GM12892 (cell line): ENCODE results near the gene PRMT5.
"Not testable (repeated sequence)": the region's sequence is repeated elsewhere in the genome, so short reads cannot be mapped to it uniquely, and the experiment has no call there.

Experiments used
- DNase-seq: peaks from one replicate; pipeline ENCODE4 v3.0.0; 2011; ENCODE audit not compliant: insufficient read length
- FAIRE-seq: peaks from 2 replicates; lab custom pipeline; 2011; peaks lifted over from hg19 to GRCh38; lab: Jason Lieb, UNC
- POLR2A ChIP-seq: IDR thresholded peaks from 2 replicates; pipeline ENCODE4 v1.6.1; 2011; ENCODE audit warnings: low read depth, low read length, control low read depth
- POLR2AphosphoS5 ChIP-seq: IDR thresholded peaks from 2 replicates; pipeline ENCODE4 v1.6.1; 2011; ENCODE audit warnings: low read depth, low read length, control low read depth
- TAF1 ChIP-seq: IDR thresholded peaks from 2 replicates; pipeline ENCODE4 v1.6.1; 2011; ENCODE audit warnings: low read depth, mild to moderate bottlenecking, control low read depth, low read length, borderline replicate concordance

The PRMT5 gene

DNA sequence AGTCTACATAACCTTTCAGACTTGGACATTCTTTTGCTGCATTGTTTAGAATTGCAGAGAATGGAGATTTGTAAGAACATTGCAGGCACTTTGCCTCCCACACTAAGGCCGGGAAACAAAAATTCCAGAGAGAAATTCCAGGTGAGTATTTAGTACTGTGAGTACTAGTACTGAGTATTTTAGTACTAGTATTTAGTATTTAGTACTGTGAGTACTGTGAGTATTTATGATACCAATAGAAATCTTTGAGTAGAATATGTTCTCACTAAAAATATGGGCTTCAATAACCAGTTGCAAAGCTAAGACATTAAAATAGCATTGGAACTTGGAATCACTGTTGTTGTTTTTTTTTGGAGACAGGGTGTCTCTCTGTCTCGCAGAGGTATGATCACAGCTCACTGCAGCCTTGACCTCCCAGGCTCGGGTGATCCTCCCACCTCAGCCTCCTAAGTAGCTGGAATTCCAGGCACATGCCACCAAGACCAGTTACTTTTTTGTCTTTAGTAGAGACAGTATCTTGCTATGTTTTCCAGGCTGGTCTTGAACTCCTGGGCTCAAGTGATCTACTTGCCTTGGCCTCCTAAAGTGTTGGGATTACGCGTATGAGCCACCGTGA, 33.0 kb upstream of the PRMT5 start:
- FAIRE-seq (no peak), DNase-seq (no peak)
- TF ChIP-seq POLR2AphosphoS5 (no peak), POLR2A (no peak), TAF1 (no peak)

DNA sequence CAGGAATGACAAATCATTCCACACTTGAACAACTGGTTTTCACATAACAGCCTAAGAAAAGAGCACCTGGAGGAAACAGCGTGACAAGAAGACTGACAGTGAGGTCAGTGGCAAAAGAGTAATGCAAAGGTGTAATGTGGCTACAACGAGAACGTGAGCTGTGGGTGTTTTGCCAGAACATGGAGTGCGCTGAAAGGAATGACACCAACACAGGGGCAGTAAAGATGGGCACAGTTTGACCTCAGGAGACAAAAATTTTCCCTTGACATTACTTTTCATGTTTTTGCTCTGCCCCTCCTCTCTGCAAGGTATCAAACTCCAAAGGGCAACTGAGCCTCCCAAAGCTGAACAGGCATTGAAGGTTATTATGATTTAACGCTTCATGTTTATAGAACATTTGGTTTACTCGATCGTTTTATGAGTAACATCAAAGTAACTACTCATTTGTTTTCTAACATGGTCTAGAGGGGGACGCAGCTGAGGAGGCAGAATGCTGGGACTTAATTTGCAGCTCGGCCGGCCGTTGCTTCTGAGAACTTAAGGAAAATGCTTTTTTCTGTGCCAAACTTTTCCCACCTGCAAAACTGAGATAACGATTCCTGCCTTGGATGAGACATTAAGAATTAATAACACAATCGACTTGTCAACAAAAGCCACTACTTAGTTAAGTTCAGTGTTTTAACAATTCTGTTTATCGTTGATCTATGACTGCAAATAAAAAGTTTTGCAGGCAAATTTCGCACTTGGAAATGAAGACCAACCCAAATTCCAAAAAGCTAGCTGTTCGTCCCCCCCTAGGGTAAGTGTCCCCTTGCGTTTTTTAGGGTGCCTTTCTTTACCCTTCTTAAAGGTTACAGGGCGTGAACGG, 26.8 kb upstream of the PRMT5 start:
- TF ChIP-seq TAF1, result no peak
- no peak for TF ChIP-seq POLR2A
- TF ChIP-seq POLR2AphosphoS5, result no peak
- DNase-seq (no peak), FAIRE-seq (no peak)

DNA sequence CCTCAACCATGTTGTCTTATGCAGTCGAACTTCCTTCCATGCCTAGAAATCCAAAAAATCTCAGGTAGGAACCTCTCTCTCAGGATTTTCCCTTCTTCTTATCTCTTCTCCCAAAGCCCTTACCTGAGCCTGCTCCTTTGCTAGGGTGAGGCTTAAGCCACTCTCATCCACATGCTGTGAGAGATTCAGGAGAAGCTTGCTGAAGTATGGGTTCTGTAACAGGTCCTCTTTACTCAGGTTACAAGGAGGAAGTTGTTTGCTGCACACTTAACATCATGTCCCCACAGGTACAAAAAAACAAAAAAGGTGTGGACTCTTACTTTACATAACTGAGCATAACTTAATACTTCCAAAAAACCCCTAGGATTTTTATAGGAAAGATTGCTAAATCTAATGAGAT, 23.2 kb upstream of the PRMT5 start:
- DNase-seq (no peak), FAIRE-seq (no peak)
- TF ChIP-seq TAF1 (no peak), POLR2A (no peak), POLR2AphosphoS5 (no peak)

DNA sequence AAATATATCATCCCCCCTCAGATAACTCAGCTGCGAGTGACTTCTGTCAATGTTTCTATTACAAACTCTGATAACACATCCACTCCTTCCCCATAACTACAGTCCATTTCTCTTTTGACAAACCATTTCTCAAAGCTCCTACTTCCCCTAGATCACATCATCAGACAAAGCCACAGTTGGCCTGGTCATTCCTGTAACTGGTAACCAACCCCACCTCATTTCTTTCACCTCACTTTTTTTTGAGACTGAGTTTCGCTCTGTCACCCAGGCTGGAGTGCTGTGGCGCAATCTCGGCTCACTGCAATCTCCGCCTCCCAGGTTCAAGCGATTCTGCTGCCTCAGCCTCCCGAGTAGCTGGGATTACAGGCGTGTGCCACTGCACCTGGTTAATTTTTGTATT, 22.6 kb upstream of the PRMT5 start:
- not testable (repeated sequence) for DNase-seq, FAIRE-seq

DNA sequence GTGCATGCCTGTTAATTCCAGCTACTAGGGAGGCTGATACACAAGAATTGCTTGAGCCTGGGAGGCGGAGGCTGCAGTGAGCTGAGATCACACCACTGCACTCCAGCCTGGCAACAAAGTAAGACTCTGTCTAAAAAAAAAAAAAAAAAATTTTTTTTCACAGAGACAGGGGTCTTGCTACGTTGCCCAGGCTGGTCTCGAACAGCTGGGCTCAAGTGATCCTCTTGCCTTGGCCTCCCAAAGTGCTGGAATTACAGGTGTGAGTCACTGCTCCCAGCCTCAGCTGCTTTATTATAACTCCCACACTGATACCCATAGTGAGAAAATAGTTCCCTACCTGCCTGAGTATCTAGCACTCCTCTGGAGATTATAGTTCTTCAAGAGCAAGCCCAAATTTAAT, 16.5 kb upstream of the PRMT5 start:
- TF ChIP-seq POLR2A (no peak), POLR2AphosphoS5 (no peak), TAF1 (no peak)
- FAIRE-seq, result no peak
- no peak for DNase-seq

DNA sequence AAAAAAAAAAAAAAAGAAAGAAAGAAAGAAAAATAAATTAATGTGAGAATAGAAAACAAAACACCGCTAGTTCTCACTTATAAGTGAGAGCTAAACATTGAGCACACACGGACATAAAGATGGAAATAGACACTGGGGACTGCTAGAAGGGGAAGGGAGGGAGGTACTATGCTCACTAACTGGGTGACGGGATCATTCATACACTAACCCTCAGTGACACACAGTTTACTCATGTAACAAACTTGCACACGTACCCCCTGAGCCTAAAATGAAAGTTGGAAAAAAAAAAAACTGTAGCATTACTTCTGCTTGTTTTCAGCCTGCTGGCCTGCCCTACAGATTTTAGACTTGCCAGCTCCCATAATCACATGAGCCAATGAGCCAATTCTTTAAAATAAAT, 10.5 kb upstream of the PRMT5 start:
- DNase-seq (no peak), FAIRE-seq (no peak)
- no peak for TF ChIP-seq TAF1
- TF ChIP-seq POLR2A, result no peak
- TF ChIP-seq POLR2AphosphoS5, result no peak

DNA sequence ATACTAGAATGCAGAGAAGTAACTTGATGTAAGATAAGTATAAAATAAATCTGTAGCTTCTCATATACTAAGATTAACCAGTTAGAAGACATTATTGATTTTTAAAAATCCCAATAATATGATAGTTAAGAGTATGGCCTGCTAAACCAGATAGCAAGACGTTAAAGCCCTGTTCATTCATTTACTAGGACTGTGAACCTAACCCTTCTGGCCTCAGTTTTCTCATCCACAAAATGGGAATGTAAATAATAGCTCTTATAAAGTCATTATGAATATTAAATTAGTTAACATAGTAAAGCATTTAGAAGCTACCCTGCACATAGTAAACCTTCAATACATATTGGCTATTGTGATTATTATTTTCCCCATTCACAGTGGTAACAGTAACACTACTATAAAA, 6.0 kb upstream of the PRMT5 start:
- DNase-seq (no peak), FAIRE-seq (no peak)
- TF ChIP-seq POLR2A (no peak), TAF1 (no peak), POLR2AphosphoS5 (no peak)

DNA sequence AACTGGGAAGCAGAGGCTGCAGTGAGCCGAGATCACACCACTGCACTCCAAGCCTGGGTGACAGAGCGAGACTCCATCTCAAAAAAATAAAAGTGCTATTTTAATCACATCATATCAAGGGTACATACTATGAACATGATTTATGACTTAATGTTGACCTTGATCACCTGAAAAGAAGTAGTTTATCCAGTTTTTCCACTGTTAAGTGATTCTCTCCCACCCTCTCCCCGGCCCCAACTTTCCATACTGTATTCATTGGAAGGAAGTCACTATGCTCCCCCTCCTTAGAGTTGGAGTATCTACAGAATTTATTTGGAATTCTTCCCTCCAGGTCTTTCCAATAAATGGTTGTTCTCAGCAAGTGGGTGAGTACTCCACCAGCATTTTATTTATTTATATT, 3.0 kb upstream of the PRMT5 start:
- no peak for DNase-seq
- FAIRE-seq, result no peak
- TF ChIP-seq POLR2AphosphoS5, result no peak
- no peak for TF ChIP-seq POLR2A
- no peak for TF ChIP-seq TAF1

DNA sequence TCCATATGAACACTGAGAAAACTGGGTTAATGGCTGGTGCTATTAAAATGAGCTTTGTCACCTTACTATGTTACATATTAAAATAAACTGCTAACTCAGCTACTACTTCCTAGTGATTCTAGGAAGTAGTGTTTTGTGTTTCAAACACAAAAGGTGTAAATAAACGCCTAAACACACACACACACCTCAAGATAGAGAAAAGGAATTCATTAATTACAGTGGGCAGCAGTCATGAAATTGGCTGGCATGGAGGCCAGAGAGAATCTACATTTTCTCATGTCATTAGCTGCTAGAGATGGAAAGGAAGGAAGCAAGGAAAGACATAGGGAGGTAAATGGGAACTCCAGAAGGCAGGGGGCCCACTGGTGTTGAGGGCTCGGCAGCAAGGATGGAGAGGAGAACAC, 787 bp upstream of the PRMT5 start:
- TF ChIP-seq POLR2A (no peak), POLR2AphosphoS5 (no peak), TAF1 (no peak)
- DNase-seq, result no peak
- FAIRE-seq, result no peak

DNA sequence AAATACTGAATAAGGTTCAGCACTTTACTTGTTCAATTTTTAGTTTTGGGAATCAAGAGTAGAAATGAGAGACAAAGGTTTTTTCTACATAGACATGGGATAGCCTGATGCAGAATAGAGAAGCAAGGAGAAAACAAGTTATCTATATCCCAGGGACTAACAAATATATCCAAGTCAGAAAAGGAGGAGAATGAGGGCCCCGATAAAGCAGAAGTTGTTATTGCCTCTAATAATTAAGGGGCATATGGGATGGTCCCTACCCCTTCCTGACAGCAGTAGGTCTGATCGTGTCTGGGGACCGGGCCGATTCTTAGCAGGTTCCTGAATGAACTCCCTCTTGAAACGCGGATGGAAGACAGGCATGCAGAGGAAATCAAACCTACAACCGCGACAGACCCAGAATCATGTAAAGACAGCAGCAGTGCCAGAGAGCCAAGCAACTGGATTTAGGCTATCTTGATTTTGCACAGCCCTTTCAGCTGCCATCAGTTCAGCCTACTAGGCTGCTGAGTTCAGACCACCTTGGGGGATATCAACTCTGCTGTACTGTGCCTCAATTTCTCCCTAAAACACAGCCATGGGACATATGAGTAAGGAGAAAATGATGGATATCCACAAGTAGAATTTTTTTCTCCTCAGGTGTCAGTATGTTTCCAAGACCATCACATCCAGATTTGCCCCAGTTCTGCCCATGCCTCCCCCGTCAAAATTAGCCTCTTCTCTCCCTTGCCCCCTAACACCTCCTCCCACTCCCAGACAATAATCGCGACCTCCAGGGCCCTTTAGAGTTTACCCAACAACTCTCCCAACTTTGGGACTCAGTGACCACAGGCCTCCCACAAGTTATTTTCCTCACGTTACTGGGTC, 706 bp downstream of the PRMT5 start:
- FAIRE-seq (no peak), DNase-seq (no peak)
- no peak for TF ChIP-seq POLR2A
- TF ChIP-seq POLR2AphosphoS5, result no peak; the same call in 1 of the 2 replicates
- TF ChIP-seq TAF1, result no peak

DNA sequence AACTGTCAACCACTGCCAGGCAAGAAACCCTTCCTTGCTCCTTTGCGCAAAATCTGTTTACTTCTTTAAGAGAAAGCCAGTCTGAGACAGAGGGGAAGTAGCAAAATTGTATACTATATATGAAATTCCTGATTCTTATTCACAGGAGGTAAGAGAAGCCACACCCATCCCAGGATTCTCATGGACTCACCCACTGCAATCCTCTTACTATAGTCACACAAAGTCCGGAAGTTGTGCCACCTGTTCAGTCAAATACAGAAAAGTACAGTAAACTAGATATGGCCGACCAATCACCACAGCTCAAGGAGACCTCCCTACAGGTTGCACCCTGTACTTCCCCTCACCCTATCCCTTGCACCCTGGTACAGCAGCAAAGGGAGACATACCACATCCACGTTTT, 2.9 kb downstream of the PRMT5 start:
- no peak for TF ChIP-seq POLR2A
- TF ChIP-seq TAF1, result no peak
- no peak for TF ChIP-seq POLR2AphosphoS5

More for the DNA sequence above, 2.9 kb downstream of the PRMT5 start:
- DNase-seq, result no peak
- no peak for FAIRE-seq
